Measurements from ENCODE around the gene ZFYVE9. TPM values are rescaled to one million over a fixed set of nuclear protein-coding genes. Genes with fewer than 3 reads are reported as not detected.
A peak's percentile ranks its signal among the peaks of the same experiment; 100 is the strongest.
"Not testable (repeated sequence)": the region's sequence is repeated elsewhere in the genome, so short reads cannot be mapped to it uniquely, and the experiment has no call there.

Gene ZFYVE9
- total and polyA plus RNA-seq, 5 experiments from 2014 or later = 1.5 to 14.7 (median 4.3) TPM

- DNase-seq, H3K27me3 Mint-ChIP-seq, H3K27ac Mint-ChIP-seq, H3K4me3 Mint-ChIP-seq, POLR2A ChIA-PET, H3K9me3 Mint-ChIP-seq, ATAC-seq: not testable (repeated sequence)
- Mint-ChIP-seq H3K4me1 (peaks cover 6 to 15% (median 10%) of the 10 kb centered on the region in 4 donors), H3K36me3 (peaks cover 4 to 11% (median 7%) of the 10 kb centered on the region in 3 donors)
These were observed 64.8 kb downstream of the ZFYVE9 start for GRCh38 chr1:52206686-52207085.

DNA sequence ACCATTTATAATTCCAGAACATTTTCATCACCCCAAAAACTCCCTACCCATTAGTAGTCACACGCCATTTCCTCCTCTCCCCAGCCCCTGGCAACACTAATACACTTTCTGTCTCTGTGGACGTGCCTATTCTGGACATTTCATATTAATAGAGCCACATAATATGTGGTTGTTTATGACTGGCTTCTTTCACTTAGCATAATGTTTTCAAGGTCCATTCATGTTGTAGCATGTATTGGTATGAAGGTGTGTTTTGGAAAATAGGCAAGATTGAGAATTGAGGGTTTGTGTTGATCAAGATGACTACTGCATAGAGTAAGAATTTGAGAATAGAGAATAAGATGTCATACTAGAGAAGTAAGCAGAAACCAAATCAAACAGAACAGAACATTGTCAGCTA lies 67.5 kb downstream of the ZFYVE9 start:
- peaks cover 7 to 15% (median 15%) of the 10 kb centered on the region in 3 donors for H3K36me3 Mint-ChIP-seq
- H3K27ac Mint-ChIP-seq = no peak overlapping the region
- DNase-seq = no peak
- POLR2A ChIA-PET = no interaction called here
- no peak overlapping the region for H3K4me3 Mint-ChIP-seq
- ATAC-seq = no peak
- peaks cover 0 to 6% (median 0%) of the 10 kb centered on the region in 5 donors for H3K27me3 Mint-ChIP-seq
- peaks cover 0 to 9% (median 4%) of the 10 kb centered on the region in 4 donors for H3K4me1 Mint-ChIP-seq
- H3K9me3 Mint-ChIP-seq = peaks cover 0 to 10% (median 4%) of the 10 kb centered on the region in 9 donors

DNA sequence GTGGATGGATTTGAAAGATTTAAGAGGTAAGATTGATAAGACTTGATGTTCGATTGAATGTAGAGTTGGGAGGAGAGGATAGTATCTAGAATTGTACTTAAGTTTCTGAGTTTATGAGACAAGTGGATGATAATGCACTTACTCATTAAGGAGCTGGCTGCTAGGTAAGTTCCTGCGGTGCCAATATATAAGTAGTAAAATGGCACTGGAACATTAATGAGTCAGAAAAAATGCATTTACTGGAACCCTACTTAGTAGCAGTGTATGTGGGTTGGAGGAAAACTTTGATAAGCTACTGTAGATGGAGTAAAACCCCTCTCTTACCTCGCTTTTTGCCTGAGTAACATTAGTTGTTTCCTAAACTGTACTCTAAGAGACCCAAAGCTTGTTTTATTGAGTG lies 68.2 kb downstream of the ZFYVE9 start:
- H3K4me1 Mint-ChIP-seq = peaks cover 0 to 5% (median 2%) of the 10 kb centered on the region in 4 donors
- H3K9me3 Mint-ChIP-seq = peaks cover 0 to 15% (median 6%) of the 10 kb centered on the region in 9 donors
- H3K36me3 Mint-ChIP-seq = peaks cover 7 to 20% (median 15%) of the 10 kb centered on the region in 3 donors
- POLR2A ChIA-PET = no interaction called here
- H3K27me3 Mint-ChIP-seq = peaks cover 0 to 4% (median 0%) of the 10 kb centered on the region in 5 donors
- H3K27ac Mint-ChIP-seq = no peak overlapping the region
- H3K4me3 Mint-ChIP-seq = no peak overlapping the region
- ATAC-seq (no peak), DNase-seq (no peak)

GRCh38 chr1:52216907-52217458 lies 75.1 kb downstream of the ZFYVE9 start:
- Mint-ChIP-seq H3K9me3 (peaks cover 5 to 83% (median 33%) of the 10 kb centered on the region in 9 donors), H3K27me3 (peaks cover 0 to 11% (median 0%) of the 10 kb centered on the region in 5 donors), H3K36me3 (peaks cover 53 to 61% (median 57%) of the 10 kb centered on the region in 3 donors), H3K27ac (no peak overlapping the region), H3K4me1 (peaks cover 0 to 9% (median 0%) of the 10 kb centered on the region in 4 donors), H3K4me3 (no peak overlapping the region)
- ATAC-seq (no peak), DNase-seq (no peak)
- POLR2A ChIA-PET = no interaction called here

DNA sequence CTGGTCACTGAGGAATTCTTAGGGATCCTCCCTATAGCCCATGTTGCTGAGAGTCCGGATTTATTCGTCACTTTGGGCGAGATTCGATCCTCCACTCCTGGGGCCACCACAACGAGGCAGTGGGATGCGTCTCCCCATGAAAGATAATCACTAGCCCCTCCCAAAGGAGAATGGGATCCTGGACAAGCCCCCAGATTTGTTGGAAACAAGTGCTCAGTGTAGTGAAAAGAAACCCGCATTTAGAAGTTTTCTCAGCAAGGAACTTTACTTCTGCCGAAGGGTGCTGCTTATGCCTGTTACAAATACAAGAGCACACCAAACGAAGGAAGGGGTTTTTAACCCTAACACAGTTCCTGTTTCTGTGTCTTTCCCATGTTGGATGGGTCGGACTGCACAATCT lies 83.3 kb downstream of the ZFYVE9 start:
- ATAC-seq (no peak), DNase-seq (no peak)
- Mint-ChIP-seq H3K9me3 (peaks cover 0 to 56% (median 26%) of the 10 kb centered on the region in 9 donors), H3K4me3 (no peak overlapping the region), H3K36me3 (peaks cover 25 to 52% (median 44%) of the 10 kb centered on the region in 3 donors), H3K27ac (no peak overlapping the region), H3K27me3 (peaks cover 0 to 36% (median 0%) of the 10 kb centered on the region in 5 donors), H3K4me1 (peaks cover 0 to 16% (median 4%) of the 10 kb centered on the region in 4 donors)
- POLR2A ChIA-PET = no interaction called here

DNA sequence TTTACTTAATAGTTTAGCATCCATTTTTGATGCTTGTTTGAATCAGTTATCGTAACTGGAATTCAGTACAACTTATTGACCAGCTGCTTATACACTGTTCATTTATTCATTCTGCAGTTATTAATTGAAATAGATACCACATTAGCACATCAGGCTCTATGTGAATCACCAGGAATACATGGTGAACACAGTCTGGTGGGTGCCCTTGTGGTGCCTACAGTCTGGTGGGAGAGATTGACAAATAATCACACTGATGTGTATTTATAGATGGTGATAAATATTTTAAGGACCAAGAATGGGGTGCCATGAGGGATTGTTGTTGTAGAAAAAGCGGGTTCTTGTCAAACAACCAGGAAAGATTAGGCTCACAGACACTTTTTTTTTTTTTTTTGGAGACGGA lies 87.6 kb downstream of the ZFYVE9 start:
- peaks cover 0 to 30% (median 0%) of the 10 kb centered on the region in 5 donors for H3K27me3 Mint-ChIP-seq
- peak overlapping the region in 1 of 10 donors; percentile 16 for H3K27ac Mint-ChIP-seq
- H3K4me1 Mint-ChIP-seq = peaks cover 0 to 18% (median 4%) of the 10 kb centered on the region in 4 donors
- no peak overlapping the region for H3K4me3 Mint-ChIP-seq
- no peak for DNase-seq
- ATAC-seq = no peak
- peaks cover 0 to 22% (median 13%) of the 10 kb centered on the region in 9 donors for H3K9me3 Mint-ChIP-seq
- POLR2A ChIA-PET = no interaction called here
- H3K36me3 Mint-ChIP-seq = peaks cover 16 to 26% (median 20%) of the 10 kb centered on the region in 3 donors

DNA sequence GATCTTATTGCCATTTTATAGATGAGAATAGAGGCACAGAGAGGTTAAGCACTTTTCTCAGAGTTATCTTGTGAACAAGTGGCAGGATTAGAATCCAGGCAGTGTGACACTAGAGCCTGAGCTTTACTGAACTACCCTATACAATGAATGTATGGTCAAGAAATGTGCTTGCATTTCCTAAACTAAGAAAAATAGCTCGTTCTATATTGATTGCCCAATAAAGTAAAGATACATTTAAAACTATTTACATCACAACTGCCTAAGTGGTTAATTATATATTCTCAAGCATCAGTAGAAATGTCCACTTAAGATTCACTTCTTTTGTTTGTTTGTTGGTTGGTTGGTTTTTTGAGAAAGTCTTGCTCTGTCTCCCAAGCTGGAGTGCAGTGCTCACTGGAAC lies 91.6 kb downstream of the ZFYVE9 start:
- no peak for ATAC-seq
- Mint-ChIP-seq H3K9me3 (no peaks in the 10 kb centered on the region), H3K4me1 (peaks cover 0 to 11% (median 3%) of the 10 kb centered on the region in 4 donors)

GRCh38 chr1:52234014-52234413 lies 92.1 kb downstream of the ZFYVE9 start:
- Mint-ChIP-seq H3K27ac (peak overlapping the region in 2 of 10 donors; percentile 20 to 40), H3K4me1 (peaks cover 2 to 11% (median 5%) of the 10 kb centered on the region in 4 donors), H3K4me3 (no peak overlapping the region), H3K36me3 (peaks cover 0 to 35% (median 19%) of the 10 kb centered on the region in 3 donors), H3K27me3 (peaks cover 0 to 18% (median 0%) of the 10 kb centered on the region in 5 donors), H3K9me3 (no peaks in the 10 kb centered on the region)
- no peak for ATAC-seq
- POLR2A ChIA-PET = no interaction called here
- no peak for DNase-seq

More for the DNA sequence above, 91.6 kb downstream of the ZFYVE9 start:
- POLR2A ChIA-PET = no interaction called here
- Mint-ChIP-seq H3K4me3 (no peak overlapping the region), H3K36me3 (peaks cover 0 to 36% (median 16%) of the 10 kb centered on the region in 3 donors), H3K27me3 (peaks cover 0 to 23% (median 0%) of the 10 kb centered on the region in 5 donors), H3K27ac (no peak overlapping the region)
- DNase-seq = no peak

- H3K4me1 Mint-ChIP-seq = peaks cover 2 to 7% (median 6%) of the 10 kb centered on the region in 4 donors
- peaks cover 0 to 35% (median 19%) of the 10 kb centered on the region in 3 donors for H3K36me3 Mint-ChIP-seq
- H3K4me3 Mint-ChIP-seq = no peak overlapping the region
- H3K27me3 Mint-ChIP-seq = peaks cover 0 to 13% (median 0%) of the 10 kb centered on the region in 5 donors
- DNase-seq (no peak), ATAC-seq (no peak)
- POLR2A ChIA-PET = no interaction called here
- H3K27ac Mint-ChIP-seq = peak overlapping the region in 1 of 10 donors; percentile 20
- no peaks in the 10 kb centered on the region for H3K9me3 Mint-ChIP-seq
These were observed 92.8 kb downstream of the ZFYVE9 start for GRCh38 chr1:52234708-52235107.

DNA sequence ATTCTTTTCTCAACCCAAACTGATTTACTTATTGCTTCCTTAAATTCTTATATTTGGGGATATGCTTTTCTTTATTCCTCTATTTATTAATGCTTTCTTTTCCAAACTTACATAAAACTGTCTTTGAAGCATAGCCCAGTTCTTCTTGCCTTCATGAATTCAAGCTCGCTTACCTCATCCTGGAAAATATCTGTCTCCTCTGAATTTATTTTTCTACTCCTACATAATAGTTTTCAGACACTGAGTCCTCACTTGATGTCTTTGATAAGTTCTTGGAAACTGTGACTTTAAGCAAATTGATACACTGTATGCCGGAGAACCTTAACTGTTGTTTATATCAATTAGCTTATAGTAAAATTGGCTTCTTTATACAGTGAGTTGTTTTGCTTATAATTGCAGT lies 93.8 kb downstream of the ZFYVE9 start:
- H3K36me3 Mint-ChIP-seq = peaks cover 0 to 37% (median 19%) of the 10 kb centered on the region in 3 donors
- H3K27me3 Mint-ChIP-seq = peaks cover 0 to 13% (median 0%) of the 10 kb centered on the region in 5 donors
- no peak for ATAC-seq
- H3K9me3 Mint-ChIP-seq = no peaks in the 10 kb centered on the region
- no peak for DNase-seq
- no peak overlapping the region for H3K4me3 Mint-ChIP-seq
- POLR2A ChIA-PET = no interaction called here
- H3K27ac Mint-ChIP-seq = no peak overlapping the region
- H3K4me1 Mint-ChIP-seq = peaks cover 0 to 12% (median 7%) of the 10 kb centered on the region in 4 donors

DNA sequence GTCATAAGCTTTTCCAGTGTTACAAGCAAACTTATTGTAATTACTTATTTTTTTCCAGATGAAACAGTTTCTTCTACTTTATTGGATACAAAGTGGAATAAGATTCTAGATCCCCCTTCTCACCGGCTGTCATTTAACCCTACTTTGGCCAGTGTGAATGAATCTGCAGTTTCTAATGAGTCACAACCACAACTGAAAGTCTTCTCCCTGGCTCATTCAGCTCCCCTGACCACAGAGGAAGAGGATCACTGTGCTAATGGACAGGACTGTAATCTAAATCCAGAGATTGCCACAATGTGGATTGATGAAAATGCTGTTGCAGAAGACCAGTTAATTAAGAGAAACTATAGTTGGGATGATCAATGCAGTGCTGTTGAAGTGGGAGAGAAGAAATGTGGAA lies 95.5 kb downstream of the ZFYVE9 start:
- POLR2A ChIA-PET = no interaction called here
- Mint-ChIP-seq H3K27ac (no peak overlapping the region), H3K9me3 (no peaks in the 10 kb centered on the region), H3K27me3 (peaks cover 0 to 13% (median 0%) of the 10 kb centered on the region in 5 donors), H3K4me3 (no peak overlapping the region), H3K36me3 (peaks cover 0 to 37% (median 19%) of the 10 kb centered on the region in 3 donors), H3K4me1 (peaks cover 0 to 15% (median 8%) of the 10 kb centered on the region in 4 donors)
- no peak for ATAC-seq
- DNase-seq = no peak

- Mint-ChIP-seq H3K4me1 (peaks cover 0 to 15% (median 8%) of the 10 kb centered on the region in 4 donors), H3K36me3 (peaks cover 0 to 37% (median 19%) of the 10 kb centered on the region in 3 donors), H3K9me3 (no peaks in the 10 kb centered on the region), H3K27me3 (peaks cover 0 to 13% (median 0%) of the 10 kb centered on the region in 5 donors), H3K27ac (peak overlapping the region in 1 of 10 donors; percentile 5), H3K4me3 (no peak overlapping the region)
- no peak for ATAC-seq
- POLR2A ChIA-PET = no interaction called here
- no peak for DNase-seq
These were observed 96.6 kb downstream of the ZFYVE9 start for GRCh38 chr1:52238474-52238873.

- H3K27me3 Mint-ChIP-seq = peaks cover 0 to 13% (median 0%) of the 10 kb centered on the region in 5 donors
- peak overlapping the region in 1 of 10 donors; percentile 5 for H3K27ac Mint-ChIP-seq
- H3K9me3 Mint-ChIP-seq = no peaks in the 10 kb centered on the region
- H3K36me3 Mint-ChIP-seq = peaks cover 0 to 31% (median 18%) of the 10 kb centered on the region in 3 donors
- H3K4me3 Mint-ChIP-seq = no peak overlapping the region
- POLR2A ChIA-PET = no interaction called here
- peaks cover 0 to 15% (median 8%) of the 10 kb centered on the region in 4 donors for H3K4me1 Mint-ChIP-seq
- no peak for DNase-seq
- ATAC-seq = no peak
These were observed 97.2 kb downstream of the ZFYVE9 start for GRCh38 chr1:52238887-52239707.
